K562 (cell line): ENCODE measurements around the gene DKKL1. TPM values are rescaled to one million over a fixed set of nuclear protein-coding genes. Genes with fewer than 3 reads are reported as not detected.

Experiments used
- CBX2 ChIP-seq: fragments of 200-600 bp; sonication (generic); IDR thresholded peaks from one replicate; pipeline ENCODE4 v1.6.1; 2012; ENCODE audit warnings: mild to moderate bottlenecking, low read length, inconsistent platforms; ENCODE audit not compliant: insufficient read depth, poor library complexity, severe bottlenecking
- CXXC5 ChIP-seq: fragments of 250-450 bp; sonication (Bioruptor Pico); IDR thresholded peaks from 2 replicates; pipeline ENCODE4 v1.8.0; 2022; ENCODE audit warnings: inconsistent platforms, mild to moderate bottlenecking, moderate library complexity
- E2F8 ChIP-seq: fragments of 450-650 bp; IDR thresholded peaks from 2 replicates; pipeline ENCODE4 v1.7.1; 2018; ENCODE audit warnings: mild to moderate bottlenecking, low read depth; ENCODE audit not compliant: partially characterized antibody
- ERF ChIP-seq: fragments of 450-650 bp; formaldehyde crosslinking; IDR thresholded peaks from 2 replicates; pipeline ENCODE4 v1.4.0; 2020; ENCODE audit warnings: mild to moderate bottlenecking, mixed read lengths
- FUS ChIP-seq: fragments of 200-400 bp; formaldehyde crosslinking; optimal IDR thresholded peaks from 2 replicates; pipeline ENCODE3; 2017; ENCODE audit warnings: low read depth, low read length
- HDAC8 ChIP-seq: fragments of 450-650 bp; IDR thresholded peaks from 2 replicates; pipeline ENCODE4 v1.6.1; 2016; ENCODE audit warnings: mild to moderate bottlenecking, missing genetic modification characterization, moderate library complexity, missing compliant biosample characterization
- NCOA2 ChIP-seq, 2 experiments: fragments of 450-650 bp; IDR thresholded peaks; 2 replicates each; pipeline ENCODE4 v1.6.1; 2018; ENCODE audit warnings: mild to moderate bottlenecking in 2 of 2, moderate library complexity in 1 of 2; ENCODE audit not compliant: partially characterized antibody in 2 of 2
- PHF20 ChIP-seq: fragments of 450-650 bp; IDR thresholded peaks from 2 replicates; pipeline ENCODE4 v1.6.1; 2018; ENCODE audit not compliant: partially characterized antibody
- POLR2H ChIP-seq: IDR thresholded peaks from 2 replicates; pipeline ENCODE4 v1.6.1; 2016; ENCODE audit warnings: missing genetic modification characterization, low read depth, mild to moderate bottlenecking, control low read depth, missing compliant biosample characterization, moderate library complexity
- TAF9B ChIP-seq: fragments of 450-650 bp; IDR thresholded peaks from 2 replicates; pipeline ENCODE4 v1.6.1; 2018; ENCODE audit warnings: mild to moderate bottlenecking; ENCODE audit not compliant: partially characterized antibody
- UBTF ChIP-seq, 2 experiments: IDR thresholded peaks; 2 replicates each; pipeline ENCODE4 v1.6.1; 2012; ENCODE audit warnings: improper control_type of control experiment in 2 of 2, low read depth in 2 of 2, low read length in 2 of 2, borderline replicate concordance in 1 of 2
- ZNF395 ChIP-seq: fragments of 200-800 bp; sonication (Bioruptor generic); IDR thresholded peaks from 2 replicates; pipeline ENCODE4 v1.6.1; 2017; ENCODE audit warnings: missing genetic modification characterization, missing compliant biosample characterization
- ZNF41 ChIP-seq: fragments of 250-450 bp; sonication (Bioruptor Pico); conservative IDR thresholded peaks from 2 replicates; pipeline ENCODE4 v1.4.0; 2020; ENCODE audit warnings: mild to moderate bottlenecking
- polyA plus RNA-seq, 8 experiments: library from polyadenylated mRNA; depleted of rRNA in 4 of 8; stranded (reverse) in 5 of 8; unstranded in 3 of 8; fragments of >200 nt; fragmentation: Nextera tagmentation in 2 of 8; fragmentation: Illumina TruSeq in 1 of 8; extraction: Ambion mirVana in 2 of 8; extraction: Trizol in 1 of 8; gene quantifications; 2 replicates each; pipeline versions ENCODE4 v1.2.1 to v1.2.3, GENCODE V29; 2011 to 2014; ENCODE audit warnings: inconsistent platforms in 1 of 8, missing spikeins in 1 of 8
- total RNA-seq, 7 experiments: library from RNA; depleted of rRNA in 6 of 7; stranded (reverse); fragments of >200 nt in 6 of 7; fragmentation: Illumina TruSeq in 2 of 7; extraction: Trizol in 2 of 7; gene quantifications; 2 replicates each; pipeline versions ENCODE4 v1.2.1 to v1.2.3, GENCODE V29; 2011 to 2021; ENCODE audit warnings: low replicate concordance in 1 of 7
- TF ChIP-seq, protein P1 (sequence below): sonication (generic); formaldehyde crosslinking; IDR thresholded peaks from 2 replicates; pipeline ENCODE4 v1.8.0; 2022; ENCODE audit warnings: mild to moderate bottlenecking, low read depth, missing genetic modification reagents
- TF ChIP-seq, protein P2 (sequence below): sonication (generic); formaldehyde crosslinking; IDR thresholded peaks from 2 replicates; pipeline ENCODE4 v1.4.0; 2020; ENCODE audit warnings: mild to moderate bottlenecking, missing genetic modification reagents

DKKL1 gene
- total and polyA plus RNA-seq, 9 of the 15 experiments (the other 6 are each of a cell fraction or from before 2014, with no cell fraction given), result 0.15 to 1.7 (median 0.52) TPM

GRCh38 chr19:49423071-49423984, 59.7 kb downstream of the DKKL1 start, which contains the start of gene PTH2 (continued):
- TF ChIP-seq TAF9B (no peak), ZNF41 (CRISPR knock-in tag) (no peak), ERF (no peak), ZNF395 (no peak), PHF20 (peak; percentile 47), CBX2 (no peak), FUS (no peak), POLR2H (tag) (no peak), HDAC8 (no peak), UBTF (IDR thresholded peaks at IDR 0.05; ENCODE audit: borderline replicate concordance in 1 of 2, low read depth in 2 of 2, low read length in 2 of 2) (no peak), CXXC5 (CRISPR knock-in tag) (no peak), NCOA2 (IDR thresholded peaks at IDR 0.05; ENCODE audit: partially characterized antibody in 2 of 2) (no peak), E2F8 (no peak)
- TF ChIP-seq, protein P1, sequence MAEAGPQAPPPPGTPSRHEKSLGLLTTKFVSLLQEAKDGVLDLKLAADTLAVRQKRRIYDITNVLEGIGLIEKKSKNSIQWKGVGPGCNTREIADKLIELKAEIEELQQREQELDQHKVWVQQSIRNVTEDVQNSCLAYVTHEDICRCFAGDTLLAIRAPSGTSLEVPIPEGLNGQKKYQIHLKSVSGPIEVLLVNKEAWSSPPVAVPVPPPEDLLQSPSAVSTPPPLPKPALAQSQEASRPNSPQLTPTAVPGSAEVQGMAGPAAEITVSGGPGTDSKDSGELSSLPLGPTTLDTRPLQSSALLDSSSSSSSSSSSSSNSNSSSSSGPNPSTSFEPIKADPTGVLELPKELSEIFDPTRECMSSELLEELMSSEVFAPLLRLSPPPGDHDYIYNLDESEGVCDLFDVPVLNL (CRISPR knock-in tag), result no peak
- TF ChIP-seq, protein P2, sequence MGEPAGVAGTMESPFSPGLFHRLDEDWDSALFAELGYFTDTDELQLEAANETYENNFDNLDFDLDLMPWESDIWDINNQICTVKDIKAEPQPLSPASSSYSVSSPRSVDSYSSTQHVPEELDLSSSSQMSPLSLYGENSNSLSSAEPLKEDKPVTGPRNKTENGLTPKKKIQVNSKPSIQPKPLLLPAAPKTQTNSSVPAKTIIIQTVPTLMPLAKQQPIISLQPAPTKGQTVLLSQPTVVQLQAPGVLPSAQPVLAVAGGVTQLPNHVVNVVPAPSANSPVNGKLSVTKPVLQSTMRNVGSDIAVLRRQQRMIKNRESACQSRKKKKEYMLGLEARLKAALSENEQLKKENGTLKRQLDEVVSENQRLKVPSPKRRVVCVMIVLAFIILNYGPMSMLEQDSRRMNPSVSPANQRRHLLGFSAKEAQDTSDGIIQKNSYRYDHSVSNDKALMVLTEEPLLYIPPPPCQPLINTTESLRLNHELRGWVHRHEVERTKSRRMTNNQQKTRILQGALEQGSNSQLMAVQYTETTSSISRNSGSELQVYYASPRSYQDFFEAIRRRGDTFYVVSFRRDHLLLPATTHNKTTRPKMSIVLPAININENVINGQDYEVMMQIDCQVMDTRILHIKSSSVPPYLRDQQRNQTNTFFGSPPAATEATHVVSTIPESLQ (CRISPR knock-in tag), result no peak
